ENCODE measurements around the gene VPS35L. TPM values are rescaled to one million over a fixed set of nuclear protein-coding genes. Genes with fewer than 3 reads are reported as not detected.

Gene VPS35L
- total and polyA plus RNA-seq, 2 donors (not counting 1 experiment from before 2014, with no cell fraction given): 17.5 to 62.1 TPM

- no peaks in the 10 kb centered on the region for H3K27me3 ChIP-seq (replicated peaks in 1 of 4; ENCODE audit: control extremely low read depth in 1 of 4, control insufficient read depth in 3 of 4, insufficient read depth in 4 of 4, low read length in 3 of 4)
- H3K4me3 ChIP-seq (ENCODE audit: control extremely low read depth in 1 of 5, extremely low read depth in 1 of 5, insufficient read depth in 1 of 5, low read depth in 2 of 5, low read length in 4 of 5): no peak overlapping the region
- no peak for ATAC-seq (ENCODE audit: low read depth)
- H3K9ac ChIP-seq (ENCODE audit: low read length): no peak overlapping the region
- no peak overlapping the region for H3K27ac ChIP-seq (ENCODE audit: low read length in 2 of 2)
- no peak overlapping the region for H3K4me3 Mint-ChIP-seq
- intact Hi-C loops (cut with micrococcal nuclease): loop anchor here (10.0 kb wide), 1 partner anchor 1216 kb away; the partner anchor contains the start of gene THUMPD1
- no peak overlapping the region for H2AFZ ChIP-seq (ENCODE audit: insufficient read depth, low read depth, low read length, poor library complexity, severe bottlenecking)
- no peaks in the 10 kb centered on the region for H3K9me3 Mint-ChIP-seq (ENCODE audit: insufficient read depth)
- H3K4me2 ChIP-seq (replicated peaks; ENCODE audit: low read depth, low read length, poor library complexity, severe bottlenecking): no peak overlapping the region
- TF ChIP-seq EZH2 (IDR thresholded peaks at IDR 0.05; ENCODE audit: borderline replicate concordance, insufficient read depth, low read depth, low read length, poor library complexity, severe bottlenecking) (no peak), CTCF (IDR thresholded peaks at IDR 0.05) (no peak)
- ChIA-PET CTCF (interaction anchor here (1.0 kb wide), 1 partner anchor 26 kb away, joined by 4 read pairs; the partner anchor contains the start of gene VPS35L), POLR2A (no interaction called here)
- H3K4me1 Mint-ChIP-seq: peaks cover 17% of the 10 kb centered on the region
- no peaks in the 10 kb centered on the region for H3K27me3 Mint-ChIP-seq
- 97% methylated on average over 3 of the region's 3 CpGs for WGBS (ENCODE audit: insufficient coverage)
- peaks cover 8 to 15% of the 10 kb centered on the region in 2 donors for H3K4me1 ChIP-seq (ENCODE audit: control insufficient read depth in 2 of 2, insufficient read depth in 2 of 2, low read length in 2 of 2)
- no peak for DNase-seq
- peaks cover 11% of the 10 kb centered on the region for H3K79me2 ChIP-seq (ENCODE audit: control insufficient read depth, insufficient read depth, low read length)
- no peak overlapping the region for H3K27ac Mint-ChIP-seq
- H4K20me1 ChIP-seq (ENCODE audit: control insufficient read depth, insufficient read depth, low read length, poor library complexity, severe bottlenecking): no peaks in the 10 kb centered on the region
- H3K9me3 ChIP-seq (ENCODE audit: control extremely low read depth in 1 of 3, control insufficient read depth in 2 of 3, insufficient read depth in 1 of 3, low read length in 2 of 3): no peaks in the 10 kb centered on the region
- H3K36me3 ChIP-seq (replicated peaks in 1 of 2; ENCODE audit: control extremely low read depth in 1 of 2, control insufficient read depth in 1 of 2, extremely low read depth in 1 of 2, insufficient read depth in 2 of 2, low read length in 1 of 2): peaks cover 2 to 17% of the 10 kb centered on the region in 2 experiments
These were observed 26.8 kb upstream of the VPS35L start for GRCh38 chr16:19528666-19529065.

GRCh38 chr16:19532601-19533000 is 22.9 kb upstream of the VPS35L start:
- peaks cover 4 to 29% of the 10 kb centered on the region in 2 experiments for H3K36me3 ChIP-seq (replicated peaks in 1 of 2; ENCODE audit: control extremely low read depth in 1 of 2, control insufficient read depth in 1 of 2, extremely low read depth in 1 of 2, insufficient read depth in 2 of 2, low read length in 1 of 2)
- no peaks in the 10 kb centered on the region for H4K20me1 ChIP-seq (ENCODE audit: control insufficient read depth, insufficient read depth, low read length, poor library complexity, severe bottlenecking)
- H3K4me1 Mint-ChIP-seq: no peaks in the 10 kb centered on the region
- no peak for TF ChIP-seq EZH2 (IDR thresholded peaks at IDR 0.05; ENCODE audit: borderline replicate concordance, insufficient read depth, low read depth, low read length, poor library complexity, severe bottlenecking)
- no peak for TF ChIP-seq CTCF (IDR thresholded peaks at IDR 0.05)
- DNase-seq (no peak), ATAC-seq (ENCODE audit: low read depth) (no peak)
- H3K27ac Mint-ChIP-seq: no peak overlapping the region
- H3K27me3 ChIP-seq (replicated peaks in 1 of 4; ENCODE audit: control extremely low read depth in 1 of 4, control insufficient read depth in 3 of 4, insufficient read depth in 4 of 4, low read length in 3 of 4): no peaks in the 10 kb centered on the region
- H3K27me3 Mint-ChIP-seq: no peaks in the 10 kb centered on the region
- ChIA-PET POLR2A (no interaction called here), CTCF (no interaction called here)
- H3K9ac ChIP-seq (ENCODE audit: low read length): no peak overlapping the region
- no peak overlapping the region for H3K4me3 Mint-ChIP-seq
- no peak overlapping the region for H2AFZ ChIP-seq (ENCODE audit: insufficient read depth, low read depth, low read length, poor library complexity, severe bottlenecking)
- no CpG with 5 or more reads among the region's 1 CpG for WGBS (ENCODE audit: insufficient coverage)
- H3K4me2 ChIP-seq (replicated peaks; ENCODE audit: low read depth, low read length, poor library complexity, severe bottlenecking): no peak overlapping the region
- peaks cover 4% of the 10 kb centered on the region for H3K79me2 ChIP-seq (ENCODE audit: control insufficient read depth, insufficient read depth, low read length)
- no peaks in the 10 kb centered on the region for H3K9me3 Mint-ChIP-seq (ENCODE audit: insufficient read depth)
- intact Hi-C loops (cut with micrococcal nuclease): no loop called here
- no peaks in the 10 kb centered on the region for H3K9me3 ChIP-seq (ENCODE audit: control extremely low read depth in 1 of 3, control insufficient read depth in 2 of 3, insufficient read depth in 1 of 3, low read length in 2 of 3)
- H3K4me1 ChIP-seq (ENCODE audit: control insufficient read depth in 2 of 2, insufficient read depth in 2 of 2, low read length in 2 of 2): no peaks in the 10 kb centered on the region
- no peak overlapping the region for H3K27ac ChIP-seq (ENCODE audit: low read length in 2 of 2)
- no peak overlapping the region for H3K4me3 ChIP-seq (ENCODE audit: control extremely low read depth in 1 of 5, extremely low read depth in 1 of 5, insufficient read depth in 1 of 5, low read depth in 2 of 5, low read length in 4 of 5)
